Immature natural killer cell (primary cell): Measurements from ENCODE around the gene KIF12. TPM values are rescaled to one million over a fixed set of nuclear protein-coding genes. Genes with fewer than 3 reads are reported as not detected.

ENCODE experiments used
- DNase-seq, 3 donors: peaks; one replicate each; pipeline ENCODE4 v3.0.0; 2022; ENCODE audit warnings: mixed read lengths in 1 of 3
- H3K27ac Mint-ChIP-seq, 6 donors: one replicate each; pipeline ENCODE4 v1.8.0; 2020; ENCODE audit warnings: mixed read lengths in 6 of 6, mild to moderate bottlenecking in 5 of 6, inconsistent platforms in 4 of 6, moderate library complexity in 3 of 6
- H3K27me3 Mint-ChIP-seq, 3 donors: one replicate each; pipeline ENCODE4 v1.8.0; 2020 to 2021; ENCODE audit warnings: low read depth in 3 of 3, mild to moderate bottlenecking in 3 of 3, mixed read lengths in 3 of 3, moderate library complexity in 3 of 3, inconsistent platforms in 1 of 3
- H3K36me3 Mint-ChIP-seq, 3 donors: one replicate each; pipeline ENCODE4 v1.8.0; 2020; ENCODE audit warnings: mixed read lengths in 3 of 3, inconsistent platforms in 2 of 3, mild to moderate bottlenecking in 2 of 3
- H3K4me1 Mint-ChIP-seq, 2 donors: one replicate each; pipeline ENCODE4 v1.8.0; 2020; ENCODE audit warnings: inconsistent platforms in 2 of 2, mild to moderate bottlenecking in 2 of 2, mixed read lengths in 2 of 2, moderate library complexity in 1 of 2
- H3K4me3 Mint-ChIP-seq, 5 donors: one replicate each; pipeline ENCODE4 v1.8.0; 2020; ENCODE audit warnings: mild to moderate bottlenecking in 5 of 5, mixed read lengths in 5 of 5, inconsistent platforms in 3 of 5, moderate library complexity in 3 of 5
- H3K9me3 Mint-ChIP-seq, 6 donors: one replicate each; pipeline ENCODE4 v1.8.0; 2020; ENCODE audit warnings: mild to moderate bottlenecking in 6 of 6, mixed read lengths in 6 of 6, inconsistent platforms in 4 of 6, moderate library complexity in 3 of 6
- polyA plus RNA-seq, 3 donors: library from polyadenylated mRNA; unstranded; fragments of 300-500 nt; fragmentation: Illumina TruSeq; gene quantifications; one replicate each; pipeline ENCODE4 v1.2.3, GENCODE V29; 2021

The KIF12 gene
- polyA plus RNA-seq, 3 donors from 2014 or later, result not detected

- Mint-ChIP-seq H3K27me3 (peaks cover 2 to 13% (median 5%) of the 10 kb centered on the region in 3 donors), H3K27ac (no peak overlapping the region), H3K36me3 (peaks cover 0 to 4% (median 0%) of the 10 kb centered on the region in 3 donors), H3K4me3 (no peak overlapping the region), H3K9me3 (peaks cover 0 to 6% (median under 1%) of the 10 kb centered on the region in 6 donors), H3K4me1 (no peaks in the 10 kb centered on the region)
- no peak for DNase-seq
Measured at GRCh38 chr9:114105236-114105635, 6.1 kb upstream of the KIF12 start.

DNA sequence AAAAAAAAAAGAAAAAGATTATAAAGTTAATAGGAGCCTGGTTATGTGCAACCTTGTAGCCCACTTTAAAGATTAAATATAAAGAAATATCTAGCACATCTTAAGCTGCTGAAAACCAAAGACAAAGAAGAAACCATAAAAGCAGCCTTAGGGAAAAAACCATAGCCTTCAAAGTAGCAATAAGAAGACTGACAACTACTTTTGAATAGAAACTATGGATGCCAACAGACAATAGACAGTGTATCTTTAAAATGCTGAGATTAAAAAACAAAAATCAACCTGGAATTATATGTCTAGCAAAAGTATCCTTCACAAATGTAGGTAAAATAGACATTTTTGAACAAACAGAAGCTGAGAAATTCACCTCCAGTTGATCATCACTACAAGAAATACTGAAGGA, 3.4 kb upstream of the KIF12 start:
- Mint-ChIP-seq H3K27me3 (peaks cover 7 to 19% (median 8%) of the 10 kb centered on the region in 3 donors), H3K27ac (no peak overlapping the region), H3K36me3 (peaks cover 0 to 4% (median 0%) of the 10 kb centered on the region in 3 donors), H3K4me1 (peaks cover 3 to 6% of the 10 kb centered on the region in 2 donors), H3K9me3 (peaks cover 0 to 6% (median under 1%) of the 10 kb centered on the region in 6 donors), H3K4me3 (no peak overlapping the region)
- no peak for DNase-seq

DNA sequence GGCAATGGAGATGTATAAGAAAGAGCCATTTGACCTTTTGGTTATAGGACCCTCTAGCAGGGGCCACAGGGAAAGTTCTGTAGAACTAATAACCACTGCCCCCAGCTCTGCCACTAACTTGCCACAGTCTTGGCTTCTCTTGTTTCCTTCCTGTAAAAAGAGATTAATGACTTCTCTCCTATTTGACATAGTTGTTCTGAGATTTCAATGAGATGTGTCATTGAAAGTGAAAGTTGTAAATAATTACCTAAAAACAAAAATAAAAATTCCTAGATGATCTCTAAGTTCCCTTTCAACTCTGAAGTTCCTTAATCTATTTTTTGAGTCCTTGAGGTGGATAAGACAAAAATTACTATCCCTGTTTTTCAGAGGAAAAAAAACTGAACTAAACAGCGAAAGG, 1.4 kb upstream of the KIF12 start:
- Mint-ChIP-seq H3K27ac (no peak overlapping the region), H3K27me3 (peaks cover 7 to 27% (median 11%) of the 10 kb centered on the region in 3 donors), H3K36me3 (peaks cover 0 to 4% (median 0%) of the 10 kb centered on the region in 3 donors), H3K4me3 (peak overlapping the region in 1 of 5 donors; percentile 15), H3K9me3 (peaks cover 0 to 6% (median under 1%) of the 10 kb centered on the region in 6 donors), H3K4me1 (peaks cover 5 to 7% of the 10 kb centered on the region in 2 donors)
- no peak for DNase-seq

DNA sequence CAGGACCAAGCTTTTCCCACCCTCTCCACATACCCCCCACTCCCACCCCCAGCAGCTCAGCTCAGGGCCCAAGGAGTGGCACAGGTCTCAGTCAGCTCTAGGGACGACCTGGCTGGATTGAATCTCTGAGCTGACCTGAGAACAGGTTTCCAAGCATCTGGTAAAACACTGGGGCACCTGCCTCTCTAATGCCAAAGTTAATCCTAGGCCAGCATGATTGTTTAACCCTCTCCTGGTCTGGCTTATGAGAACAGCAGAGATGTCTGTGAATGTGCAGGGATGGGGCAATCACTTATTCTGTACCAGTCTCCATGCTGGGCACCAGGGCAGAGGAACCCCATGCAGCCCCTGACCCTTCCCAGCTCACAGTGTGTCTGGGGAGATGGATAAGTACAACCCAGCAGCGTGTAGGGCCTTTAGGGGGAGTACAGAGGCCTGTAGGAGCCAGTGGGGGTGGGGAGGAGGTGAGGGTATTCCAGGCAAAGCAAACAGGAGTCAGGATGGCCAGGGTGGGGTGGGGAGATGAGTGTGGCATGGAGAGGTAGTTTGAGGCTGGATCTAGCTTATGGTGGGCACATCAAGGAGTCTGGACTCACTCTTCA, 678 bp upstream of the KIF12 start:
- peaks cover 9 to 29% (median 11%) of the 10 kb centered on the region in 3 donors for H3K27me3 Mint-ChIP-seq
- DNase-seq, result no peak
- no peak overlapping the region for H3K4me3 Mint-ChIP-seq
- peaks cover 5 to 7% of the 10 kb centered on the region in 2 donors for H3K4me1 Mint-ChIP-seq
- peaks cover 0 to 4% (median 0%) of the 10 kb centered on the region in 3 donors for H3K36me3 Mint-ChIP-seq
- no peak overlapping the region for H3K27ac Mint-ChIP-seq
- H3K9me3 Mint-ChIP-seq, result peaks cover 0 to 6% (median under 1%) of the 10 kb centered on the region in 6 donors

- DNase-seq, result peak in 1 of 3 donors; percentile 7
- H3K9me3 Mint-ChIP-seq, result peaks cover 0 to 6% (median under 1%) of the 10 kb centered on the region in 6 donors
- H3K27me3 Mint-ChIP-seq, result peaks cover 9 to 27% (median 11%) of the 10 kb centered on the region in 3 donors
- peak overlapping the region in 4 of 5 donors; percentile 63 to 75 (median 69) for H3K4me3 Mint-ChIP-seq
- H3K27ac Mint-ChIP-seq, result no peak overlapping the region
- H3K4me1 Mint-ChIP-seq, result peaks cover 5 to 7% of the 10 kb centered on the region in 2 donors
- peaks cover 0 to 4% (median 0%) of the 10 kb centered on the region in 3 donors for H3K36me3 Mint-ChIP-seq
Measured at GRCh38 chr9:114098021-114098935, 814 bp downstream of the KIF12 start.

DNA sequence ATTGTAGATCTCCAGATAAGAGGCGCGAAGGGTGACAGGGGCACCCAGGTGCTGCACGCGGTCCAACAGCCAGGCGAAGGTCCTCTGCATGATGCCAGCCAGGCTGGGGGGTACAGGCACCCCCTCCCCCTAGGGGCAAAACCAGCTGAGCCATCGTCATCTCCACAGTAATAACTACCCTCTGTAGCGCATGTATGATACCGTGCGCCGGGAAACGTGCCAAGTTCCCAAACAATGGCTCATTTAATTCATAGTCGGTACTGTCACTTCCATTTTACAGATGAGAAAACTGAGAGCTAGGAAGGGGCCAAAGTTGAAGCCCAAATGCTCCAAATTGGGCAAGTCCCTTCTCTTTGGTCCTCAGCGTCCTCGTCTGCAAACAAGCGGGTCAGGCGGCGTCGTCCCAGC, 1.5 kb downstream of the KIF12 start:
- Mint-ChIP-seq H3K4me1 (peaks cover 5 to 7% of the 10 kb centered on the region in 2 donors), H3K27ac (no peak overlapping the region), H3K9me3 (peaks cover 0 to 6% (median under 1%) of the 10 kb centered on the region in 6 donors), H3K4me3 (peak overlapping the region; percentile 63 to 75 (median 67)), H3K36me3 (peaks cover 0 to 4% (median 0%) of the 10 kb centered on the region in 3 donors), H3K27me3 (peaks cover 9 to 22% (median 10%) of the 10 kb centered on the region in 3 donors)
- no peak for DNase-seq

GRCh38 chr9:114096866-114097612, 2.1 kb downstream of the KIF12 start:
- H3K9me3 Mint-ChIP-seq, result peaks cover 0 to 5% (median under 1%) of the 10 kb centered on the region in 6 donors
- DNase-seq, result no peak
- peaks cover 5 to 7% of the 10 kb centered on the region in 2 donors for H3K4me1 Mint-ChIP-seq
- peaks cover 0 to 4% (median 0%) of the 10 kb centered on the region in 3 donors for H3K36me3 Mint-ChIP-seq
- peaks cover 8 to 21% (median 9%) of the 10 kb centered on the region in 3 donors for H3K27me3 Mint-ChIP-seq
- H3K27ac Mint-ChIP-seq, result no peak overlapping the region
- H3K4me3 Mint-ChIP-seq, result peak overlapping the region; percentile 63 to 75 (median 67)

- H3K27me3 Mint-ChIP-seq, result peaks cover 5 to 19% (median 9%) of the 10 kb centered on the region in 3 donors
- peaks cover 0 to 2% (median 0%) of the 10 kb centered on the region in 6 donors for H3K9me3 Mint-ChIP-seq
- no peaks in the 10 kb centered on the region for H3K36me3 Mint-ChIP-seq
- peak overlapping the region in 3 of 5 donors; percentile 6 to 60 (median 47) for H3K4me3 Mint-ChIP-seq
- H3K4me1 Mint-ChIP-seq, result peaks cover 5 to 7% of the 10 kb centered on the region in 2 donors
- H3K27ac Mint-ChIP-seq, result no peak overlapping the region
- DNase-seq, result no peak
Measured at GRCh38 chr9:114096041-114096511, 3.0 kb downstream of the KIF12 start.

DNA sequence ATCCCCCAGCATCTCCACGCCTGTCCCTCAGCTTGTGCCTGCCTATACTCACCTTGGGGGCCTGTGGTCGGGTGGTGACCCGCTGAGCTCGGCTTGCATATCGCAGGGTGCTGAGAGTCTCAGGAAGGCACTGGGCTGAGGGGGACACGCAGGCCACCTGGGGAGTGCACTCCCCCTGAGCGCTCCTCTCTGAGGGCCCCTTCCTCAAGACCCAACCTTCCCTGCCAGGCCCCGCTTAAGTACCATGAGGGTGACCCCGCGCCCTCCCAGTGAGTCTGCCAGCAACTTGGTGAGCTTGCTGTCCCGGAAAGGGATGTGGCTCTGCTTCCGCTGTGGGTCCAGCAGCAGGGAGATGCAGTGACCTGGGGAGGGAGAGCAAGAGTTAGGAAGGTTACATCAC, 4.1 kb downstream of the KIF12 start:
- Mint-ChIP-seq H3K9me3 (no peaks in the 10 kb centered on the region), H3K4me3 (no peak overlapping the region), H3K36me3 (no peaks in the 10 kb centered on the region), H3K4me1 (peaks cover 5 to 7% of the 10 kb centered on the region in 2 donors), H3K27me3 (peaks cover 5 to 14% (median 9%) of the 10 kb centered on the region in 3 donors), H3K27ac (no peak overlapping the region)
- DNase-seq, result no peak

DNA sequence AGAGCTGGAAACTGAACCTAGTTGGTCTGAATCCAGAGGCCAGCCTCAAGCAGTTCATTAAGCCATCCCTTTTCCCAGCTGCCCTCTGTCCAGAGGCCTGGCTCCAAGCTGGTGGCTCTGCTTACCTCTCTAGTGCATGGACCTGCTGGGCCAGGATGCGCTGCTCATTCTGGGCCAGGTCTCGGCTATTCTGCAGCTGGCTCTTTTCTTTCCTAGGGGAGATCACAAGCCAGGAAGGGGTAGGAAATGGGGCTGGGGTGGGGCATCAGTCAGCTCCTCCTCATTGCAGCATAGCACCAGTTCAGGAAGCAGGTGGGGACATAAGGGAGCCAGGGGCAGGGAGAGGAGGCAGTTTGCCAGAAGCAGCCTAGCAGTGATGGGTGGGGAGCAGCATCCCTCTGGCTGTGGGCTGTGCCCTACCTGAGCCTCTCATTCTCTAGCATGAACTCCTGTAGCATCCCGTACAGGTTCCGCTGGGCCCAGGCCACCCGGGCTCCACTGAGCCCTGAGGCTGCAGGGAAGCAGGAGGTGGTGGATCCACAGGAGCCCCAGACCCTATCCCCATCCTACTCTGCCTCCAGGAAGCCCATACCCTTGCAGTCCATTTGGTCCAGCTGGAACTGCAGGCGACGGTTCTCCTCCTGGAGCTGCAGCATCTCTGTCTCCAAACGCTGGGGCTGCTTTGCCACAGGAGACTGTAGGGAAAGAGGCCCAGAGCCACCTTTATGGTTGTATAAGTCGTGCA, 5.2 kb downstream of the KIF12 start:
- no peak overlapping the region for H3K4me3 Mint-ChIP-seq
- no peak overlapping the region for H3K27ac Mint-ChIP-seq
- DNase-seq, result no peak
- H3K27me3 Mint-ChIP-seq, result peaks cover 4 to 14% (median 7%) of the 10 kb centered on the region in 3 donors
- no peaks in the 10 kb centered on the region for H3K9me3 Mint-ChIP-seq
- peaks cover 5% of the 10 kb centered on the region in 2 donors for H3K4me1 Mint-ChIP-seq
- no peaks in the 10 kb centered on the region for H3K36me3 Mint-ChIP-seq

DNA sequence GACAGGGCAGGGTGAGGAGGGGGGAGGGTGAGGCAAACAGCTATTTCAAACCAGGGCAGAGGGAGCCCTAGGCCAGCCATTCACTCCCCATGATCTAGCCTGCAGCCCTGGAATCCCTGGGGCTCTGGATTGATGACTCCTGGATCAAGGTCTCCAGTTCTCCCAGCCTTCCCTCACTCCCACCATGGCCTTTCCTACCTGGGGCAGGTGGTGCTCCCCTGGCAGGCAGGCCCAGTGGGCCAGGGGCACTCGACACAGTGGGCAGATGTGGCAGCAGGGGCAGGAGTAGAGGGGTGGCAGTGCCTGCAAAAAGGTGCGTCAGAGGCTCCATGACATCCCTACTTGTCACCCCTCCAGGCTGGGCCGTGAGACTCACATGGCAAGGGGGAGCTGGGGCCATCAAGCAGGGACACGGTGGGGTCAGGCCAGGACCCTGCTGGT, 6.0 kb downstream of the KIF12 start:
- Mint-ChIP-seq H3K27ac (no peak overlapping the region), H3K4me1 (peaks cover 4 to 5% of the 10 kb centered on the region in 2 donors), H3K4me3 (no peak overlapping the region), H3K36me3 (no peaks in the 10 kb centered on the region), H3K27me3 (peaks cover 4 to 14% (median 9%) of the 10 kb centered on the region in 3 donors), H3K9me3 (no peaks in the 10 kb centered on the region)
- DNase-seq, result no peak

GRCh38 chr9:114092336-114092735, 6.8 kb downstream of the KIF12 start:
- Mint-ChIP-seq H3K4me1 (no peaks in the 10 kb centered on the region), H3K9me3 (no peaks in the 10 kb centered on the region), H3K27ac (no peak overlapping the region), H3K27me3 (peaks cover 4 to 10% (median 4%) of the 10 kb centered on the region in 3 donors), H3K4me3 (no peak overlapping the region), H3K36me3 (no peaks in the 10 kb centered on the region)
- no peak for DNase-seq
